ENCODE data around the gene USP25. TPM values are rescaled to one million over a fixed set of nuclear protein-coding genes. Genes with fewer than 3 reads are reported as not detected.

USP25 gene
- polyA plus RNA-seq, 1 donor (not counting 4 experiments of a cell fraction or from before 2014, with no cell fraction given): 17.8 TPM

DNA sequence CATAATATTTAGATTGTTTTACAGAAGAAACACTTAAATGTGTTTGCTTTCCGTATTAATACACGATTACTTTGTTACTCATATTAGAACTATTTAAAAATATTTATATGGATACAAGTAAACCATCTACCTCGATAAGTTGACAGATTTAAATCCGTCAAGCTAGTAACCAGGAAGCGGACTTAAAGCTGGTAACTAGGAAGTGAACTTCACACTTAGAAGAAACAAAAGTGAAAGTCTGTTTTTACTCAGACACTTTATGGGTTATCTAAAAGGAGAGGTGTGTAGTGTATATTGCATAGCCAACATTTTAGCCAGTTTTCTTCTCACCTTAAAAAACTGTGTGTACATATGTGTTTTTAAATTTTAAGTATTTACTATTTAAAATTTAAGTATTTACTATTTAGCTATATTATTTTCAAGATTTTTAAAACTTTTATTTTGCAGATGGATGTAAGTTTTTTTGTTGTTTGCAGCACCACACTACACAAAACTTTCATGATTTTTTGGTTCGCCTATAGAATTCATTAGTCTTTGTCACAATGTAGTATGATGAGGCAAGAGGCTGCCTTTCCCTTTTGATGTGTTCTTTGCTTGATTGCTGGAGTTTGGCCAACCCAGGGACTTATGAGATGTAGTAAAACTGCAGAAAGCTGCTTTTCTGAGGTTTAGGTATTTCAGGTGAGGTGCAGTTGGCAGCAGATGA, 2.7 kb downstream of the USP25 start:
- Histone ChIP-seq H3K4me1 (ENCODE audit: control insufficient read depth, extremely low read depth, insufficient read depth, low read length) (peaks cover 13% of the 10 kb centered on the region), H3K9me3 (ENCODE audit: control insufficient read depth, low read depth, low read length) (no peaks in the 10 kb centered on the region), H3K27me3 (ENCODE audit: control insufficient read depth, extremely low read depth, insufficient read depth, low read length) (no peaks in the 10 kb centered on the region), H3K36me3 (ENCODE audit: control insufficient read depth in 2 of 2, extremely low read depth in 1 of 2, insufficient read depth in 2 of 2, low read length in 2 of 2) (no peaks in the 10 kb centered on the region), H3K79me2 (ENCODE audit: control insufficient read depth, insufficient read depth, low read length) (peaks cover 63% of the 10 kb centered on the region), H2AFZ (ENCODE audit: control insufficient read depth, low read length) (no peak overlapping the region), H4K20me1 (ENCODE audit: control insufficient read depth, extremely low read depth, insufficient read depth, low read length) (peaks cover 3% of the 10 kb centered on the region), H3K4me2 (ENCODE audit: control insufficient read depth, extremely low read depth, insufficient read depth, low read depth, low read length) (peak overlapping the region; percentile 78), H3K27ac (ENCODE audit: control insufficient read depth, insufficient read depth, low read length) (peak overlapping the region; percentile 88), H3K9ac (ENCODE audit: control insufficient read depth, extremely low read depth, insufficient read depth, low read length) (peak overlapping the region; percentile 37), H3K4me3 (ENCODE audit: control insufficient read depth in 2 of 3, extremely low read depth in 1 of 3, insufficient read depth in 2 of 3, low read depth in 1 of 3, low read length in 3 of 3) (peak overlapping the region; percentile 52 to 85 (median 68)), H3K9me1 (ENCODE audit: control insufficient read depth, extremely low read depth, insufficient read depth, low read length) (no peaks in the 10 kb centered on the region)
- dilution Hi-C loops (cut with MboI; ENCODE audit: extremely low pct_ligation_motif_present, low sequenced_read_pairs): no loop called here
- peak; percentile 67 for FAIRE-seq
- TF ChIP-seq, protein P1, sequence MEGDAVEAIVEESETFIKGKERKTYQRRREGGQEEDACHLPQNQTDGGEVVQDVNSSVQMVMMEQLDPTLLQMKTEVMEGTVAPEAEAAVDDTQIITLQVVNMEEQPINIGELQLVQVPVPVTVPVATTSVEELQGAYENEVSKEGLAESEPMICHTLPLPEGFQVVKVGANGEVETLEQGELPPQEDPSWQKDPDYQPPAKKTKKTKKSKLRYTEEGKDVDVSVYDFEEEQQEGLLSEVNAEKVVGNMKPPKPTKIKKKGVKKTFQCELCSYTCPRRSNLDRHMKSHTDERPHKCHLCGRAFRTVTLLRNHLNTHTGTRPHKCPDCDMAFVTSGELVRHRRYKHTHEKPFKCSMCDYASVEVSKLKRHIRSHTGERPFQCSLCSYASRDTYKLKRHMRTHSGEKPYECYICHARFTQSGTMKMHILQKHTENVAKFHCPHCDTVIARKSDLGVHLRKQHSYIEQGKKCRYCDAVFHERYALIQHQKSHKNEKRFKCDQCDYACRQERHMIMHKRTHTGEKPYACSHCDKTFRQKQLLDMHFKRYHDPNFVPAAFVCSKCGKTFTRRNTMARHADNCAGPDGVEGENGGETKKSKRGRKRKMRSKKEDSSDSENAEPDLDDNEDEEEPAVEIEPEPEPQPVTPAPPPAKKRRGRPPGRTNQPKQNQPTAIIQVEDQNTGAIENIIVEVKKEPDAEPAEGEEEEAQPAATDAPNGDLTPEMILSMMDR (optimal IDR thresholded peaks at IDR 0.05 in 1 of 3, IDR thresholded peaks at IDR 0.05 in 1 of 3, conservative IDR thresholded peaks at IDR 0.05 in 1 of 3; ENCODE audit: extremely low read depth in 1 of 3, insufficient read depth in 2 of 3, low read length in 3 of 3): no peak
- no peak for TF ChIP-seq EZH2 (IDR thresholded peaks at IDR 0.05; ENCODE audit: low read length)
- DNase-seq (ENCODE audit: low read depth, low spot score): no peak

DNA sequence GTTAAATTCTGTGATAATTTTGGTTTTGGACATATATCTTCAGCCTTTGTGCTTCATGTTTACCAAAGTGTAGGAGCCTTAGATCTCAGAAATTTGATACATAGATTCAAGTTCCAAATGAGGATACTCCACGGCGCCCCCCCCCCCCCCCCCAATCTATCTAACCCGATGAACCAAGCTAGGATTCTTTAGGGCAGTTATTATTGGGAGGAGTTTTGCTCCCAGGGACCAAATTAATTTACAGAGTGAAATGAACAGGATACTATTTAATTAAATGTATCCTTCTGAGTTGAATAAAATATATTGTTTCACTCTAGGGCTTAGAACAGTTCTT, 3.2 kb downstream of the USP25 start:
- H4K20me1 ChIP-seq (ENCODE audit: control insufficient read depth, extremely low read depth, insufficient read depth, low read length): peaks cover 3% of the 10 kb centered on the region
- no peaks in the 10 kb centered on the region for H3K9me1 ChIP-seq (ENCODE audit: control insufficient read depth, extremely low read depth, insufficient read depth, low read length)
- H3K4me1 ChIP-seq (ENCODE audit: control insufficient read depth, extremely low read depth, insufficient read depth, low read length): peaks cover 13% of the 10 kb centered on the region
- FAIRE-seq (no peak), DNase-seq (ENCODE audit: low read depth, low spot score) (no peak)
- H3K79me2 ChIP-seq (ENCODE audit: control insufficient read depth, insufficient read depth, low read length): peaks cover 68% of the 10 kb centered on the region
- peak overlapping the region; percentile 9 for H3K9ac ChIP-seq (ENCODE audit: control insufficient read depth, extremely low read depth, insufficient read depth, low read length)
- no peak overlapping the region for H3K27ac ChIP-seq (ENCODE audit: control insufficient read depth, insufficient read depth, low read length)
- H3K9me3 ChIP-seq (ENCODE audit: control insufficient read depth, low read depth, low read length): no peaks in the 10 kb centered on the region
- no peaks in the 10 kb centered on the region for H3K27me3 ChIP-seq (ENCODE audit: control insufficient read depth, extremely low read depth, insufficient read depth, low read length)
- no peak overlapping the region for H2AFZ ChIP-seq (ENCODE audit: control insufficient read depth, low read length)
- no peaks in the 10 kb centered on the region for H3K36me3 ChIP-seq (ENCODE audit: control insufficient read depth in 2 of 2, extremely low read depth in 1 of 2, insufficient read depth in 2 of 2, low read length in 2 of 2)
- peak overlapping the region; percentile 78 for H3K4me2 ChIP-seq (ENCODE audit: control insufficient read depth, extremely low read depth, insufficient read depth, low read depth, low read length)
- dilution Hi-C loops (cut with MboI; ENCODE audit: extremely low pct_ligation_motif_present, low sequenced_read_pairs): no loop called here
- peak overlapping the region in 2 of 3 experiments; percentile 68 to 85 for H3K4me3 ChIP-seq (ENCODE audit: control insufficient read depth in 2 of 3, extremely low read depth in 1 of 3, insufficient read depth in 2 of 3, low read depth in 1 of 3, low read length in 3 of 3)
- TF ChIP-seq, protein P1 (optimal IDR thresholded peaks at IDR 0.05 in 1 of 3, IDR thresholded peaks at IDR 0.05 in 1 of 3, conservative IDR thresholded peaks at IDR 0.05 in 1 of 3; ENCODE audit: extremely low read depth in 1 of 3, insufficient read depth in 2 of 3, low read length in 3 of 3): no peak
- TF ChIP-seq EZH2 (IDR thresholded peaks at IDR 0.05; ENCODE audit: low read length): no peak
